ENCODE results near the gene RPN2.

- no peak for TF ChIP-seq CTCF (conservative IDR thresholded peaks at IDR 0.05 in 1 of 2, IDR thresholded peaks at IDR 0.05 in 1 of 2; ENCODE audit: extremely low read depth in 1 of 2, insufficient read depth in 1 of 2, low read depth in 1 of 2, low read length in 2 of 2)
- TF ChIP-seq EZH2 (IDR thresholded peaks at IDR 0.05; ENCODE audit: borderline replicate concordance, low read length), result no peak
These were observed 12.3 kb upstream of the RPN2 start for GRCh38 chr20:37166867-37167266.
